Thymus (tissue), 2 donors: Measurements from ENCODE around the gene DYNC2H1. TPM values are rescaled to one million over a fixed set of nuclear protein-coding genes. Genes with fewer than 3 reads are reported as not detected.

Source experiments
- polyA plus RNA-seq: library from polyadenylated mRNA; stranded (reverse); fragments of 200-250 nt; gene quantifications from one replicate; pipeline ENCODE4 v1.2.3, GENCODE V29; 2013
- total RNA-seq: library from RNA; stranded (reverse); fragments of 120-200 nt; gene quantifications from one replicate; pipeline ENCODE4 v1.2.4, GENCODE V29; 2013
- donor health status: healthy.

The DYNC2H1 gene
- total and polyA plus RNA-seq, 2 donors = 5.5 to 13.6 TPM

Other genes starting within 250 kb of the DYNC2H1 start
- gene MMP12, start 234.4 kb upstream of the DYNC2H1 start, total RNA-seq = 10.8 TPM
- 12.5 TPM for gene MMP12, start 234.4 kb upstream of the DYNC2H1 start, polyA plus RNA-seq
- gene MMP13, start 153.7 kb upstream of the DYNC2H1 start, total RNA-seq = 0.42 TPM
- gene MMP13, start 153.7 kb upstream of the DYNC2H1 start, polyA plus RNA-seq = 0.75 TPM
- 37.1 TPM for gene DCUN1D5, start 17.3 kb upstream of the DYNC2H1 start, total RNA-seq
- 21.1 TPM for gene DCUN1D5, start 17.3 kb upstream of the DYNC2H1 start, polyA plus RNA-seq